Natural killer cell treated with Interleukin-12 subunit alpha and Interleukin-12 subunit beta and Interleukin-15 and Interleukin-18, amount 100 ng/mL, for 72 hours (primary cell): Measurements from ENCODE around the gene LILRA2. TPM values are rescaled to one million over a fixed set of nuclear protein-coding genes. Genes with fewer than 3 reads are reported as not detected.
"Not testable (repeated sequence)": the region's sequence is repeated elsewhere in the genome, so short reads cannot be mapped to it uniquely, and the experiment has no call there.

Experiments used
- ATAC-seq, 2 donors: fragments of 150-1000 bp; cut with Tn5 transposase in 1 of 2; sonication (Bioruptor Pico), chemical (Tn5 transposase) in 1 of 2; 2 replicates each; pipeline ENCODE4 v1.10.0; 2021
- DNase-seq: peaks from one replicate; pipeline ENCODE4 v3.0.0; 2022; ENCODE audit warnings: low spot score
- H3K27ac Mint-ChIP-seq, 2 donors: 1 replicate in 1 of 2; 2 replicates in 1 of 2; pipeline ENCODE4 v1.8.0; 2022; ENCODE audit warnings: mixed read lengths in 2 of 2, mild to moderate bottlenecking in 1 of 2, moderate library complexity in 1 of 2
- H3K27me3 Mint-ChIP-seq, 2 donors: 1 replicate in 1 of 2; 2 replicates in 1 of 2; pipeline ENCODE4 v1.8.0; 2022; ENCODE audit warnings: mixed read lengths in 2 of 2
- H3K36me3 Mint-ChIP-seq: one replicate; pipeline ENCODE4 v1.8.0; 2022; ENCODE audit warnings: mixed read lengths
- H3K4me1 Mint-ChIP-seq, 2 donors: 1 replicate in 1 of 2; 2 replicates in 1 of 2; pipeline ENCODE4 v1.8.0; 2022; ENCODE audit warnings: low read depth in 2 of 2, mixed read lengths in 2 of 2, mild to moderate bottlenecking in 1 of 2
- H3K4me3 Mint-ChIP-seq: one replicate; pipeline ENCODE4 v1.8.0; 2022; ENCODE audit warnings: mixed read lengths
- H3K9me3 Mint-ChIP-seq: 2 replicates; pipeline ENCODE4 v1.8.0; 2022; ENCODE audit warnings: mixed read lengths
- total RNA-seq, 2 donors: library from RNA; stranded (reverse); gene quantifications; one replicate each; pipeline ENCODE4 v1.2.3, GENCODE V29; 2022

LILRA2 gene
- total RNA-seq, 2 donors from 2014 or later, result 2.5 TPM; not detected in 1

- DNase-seq (no peak), ATAC-seq (peak; percentile 78 to 91)
- H3K4me3 Mint-ChIP-seq, result peak overlapping the region; percentile 64
- peak overlapping the region; percentile 74 to 88 for H3K27ac Mint-ChIP-seq
- peaks cover 6% of the 10 kb centered on the region for H3K36me3 Mint-ChIP-seq
- peaks cover 8 to 14% of the 10 kb centered on the region in 2 donors for H3K4me1 Mint-ChIP-seq
- H3K27me3 Mint-ChIP-seq, result peaks cover 20 to 23% of the 10 kb centered on the region in 2 donors
- no peaks in the 10 kb centered on the region for H3K9me3 Mint-ChIP-seq
These were observed 33.5 kb downstream of the LILRA2 start for GRCh38 chr19:54606891-54607784.

GRCh38 chr19:54607785-54608150 is 34.2 kb downstream of the LILRA2 start:
- H3K36me3 Mint-ChIP-seq, result peaks cover 6% of the 10 kb centered on the region
- H3K4me3 Mint-ChIP-seq, result no peak overlapping the region
- no peak for ATAC-seq
- no peaks in the 10 kb centered on the region for H3K9me3 Mint-ChIP-seq
- peaks cover 6 to 8% of the 10 kb centered on the region in 2 donors for H3K4me1 Mint-ChIP-seq
- no peak for DNase-seq
- peak overlapping the region; percentile 74 to 88 for H3K27ac Mint-ChIP-seq
- H3K27me3 Mint-ChIP-seq, result peaks cover 17 to 19% of the 10 kb centered on the region in 2 donors

- Mint-ChIP-seq H3K4me1 (peaks cover 5 to 6% of the 10 kb centered on the region in 2 donors), H3K4me3 (no peak overlapping the region), H3K27me3 (peaks cover 17 to 18% of the 10 kb centered on the region in 2 donors), H3K9me3 (no peaks in the 10 kb centered on the region), H3K27ac (no peak overlapping the region), H3K36me3 (peaks cover 6% of the 10 kb centered on the region)
- ATAC-seq (no peak), DNase-seq (no peak)
These were observed 34.6 kb downstream of the LILRA2 start for GRCh38 chr19:54608205-54608604.

GRCh38 chr19:54608792-54609191 is 35.2 kb downstream of the LILRA2 start:
- DNase-seq, result no peak
- Mint-ChIP-seq H3K27me3 (peaks cover 17 to 21% of the 10 kb centered on the region in 2 donors), H3K27ac (no peak overlapping the region)

GRCh38 chr19:54609356-54609791 is 35.8 kb downstream of the LILRA2 start:
- Mint-ChIP-seq H3K36me3 (peaks cover 6% of the 10 kb centered on the region), H3K9me3 (no peaks in the 10 kb centered on the region), H3K27ac (peak overlapping the region; percentile 34 to 38), H3K4me1 (peaks cover 11% of the 10 kb centered on the region in 2 donors), H3K4me3 (no peak overlapping the region), H3K27me3 (peaks cover 17 to 23% of the 10 kb centered on the region in 2 donors)
- DNase-seq (no peak), ATAC-seq (no peak)

More at GRCh38 chr19:54608792-54609191, 35.2 kb downstream of the LILRA2 start:
- Mint-ChIP-seq H3K36me3 (peaks cover 6% of the 10 kb centered on the region), H3K4me1 (peaks cover 7 to 10% of the 10 kb centered on the region in 2 donors), H3K9me3 (no peaks in the 10 kb centered on the region), H3K4me3 (no peak overlapping the region)
- ATAC-seq, result no peak

- peak overlapping the region in 1 of 2 donors; percentile 15 for H3K27ac Mint-ChIP-seq
- H3K27me3 Mint-ChIP-seq, result peaks cover 1 to 8% of the 10 kb centered on the region in 2 donors
- H3K4me1 Mint-ChIP-seq, result peaks cover 23 to 31% of the 10 kb centered on the region in 2 donors
- no peak overlapping the region for H3K4me3 Mint-ChIP-seq
- no peaks in the 10 kb centered on the region for H3K36me3 Mint-ChIP-seq
- H3K9me3 Mint-ChIP-seq, result no peaks in the 10 kb centered on the region
- DNase-seq (no peak), ATAC-seq (no peak)
These were observed 38.8 kb downstream of the LILRA2 start for GRCh38 chr19:54612428-54612827.

GRCh38 chr19:54614726-54615125 is 41.1 kb downstream of the LILRA2 start:
- ATAC-seq (no peak), DNase-seq (no peak)
- H3K27me3 Mint-ChIP-seq, result peaks cover 0 to 5% of the 10 kb centered on the region in 2 donors
- no peaks in the 10 kb centered on the region for H3K9me3 Mint-ChIP-seq
- H3K36me3 Mint-ChIP-seq, result no peaks in the 10 kb centered on the region
- no peak overlapping the region for H3K4me3 Mint-ChIP-seq
- peaks cover 24 to 36% of the 10 kb centered on the region in 2 donors for H3K4me1 Mint-ChIP-seq
- H3K27ac Mint-ChIP-seq, result no peak overlapping the region

- peak overlapping the region; percentile 78 to 83 for H3K27ac Mint-ChIP-seq
- peaks cover 24 to 36% of the 10 kb centered on the region in 2 donors for H3K4me1 Mint-ChIP-seq
- no peaks in the 10 kb centered on the region for H3K36me3 Mint-ChIP-seq
- no peaks in the 10 kb centered on the region for H3K9me3 Mint-ChIP-seq
- ATAC-seq (no peak), DNase-seq (no peak)
- H3K27me3 Mint-ChIP-seq, result peaks cover 0 to 5% of the 10 kb centered on the region in 2 donors
- peak overlapping the region; percentile 4 for H3K4me3 Mint-ChIP-seq
These were observed 42.5 kb downstream of the LILRA2 start for GRCh38 chr19:54616057-54616456.

GRCh38 chr19:54616821-54617560 is 43.4 kb downstream of the LILRA2 start:
- H3K4me3 Mint-ChIP-seq, result peak overlapping the region; percentile 86

GRCh38 chr19:54620464-54620863 is 46.9 kb downstream of the LILRA2 start:
- no peak overlapping the region for H3K27ac Mint-ChIP-seq
- H3K4me3 Mint-ChIP-seq, result no peak overlapping the region
- no peaks in the 10 kb centered on the region for H3K36me3 Mint-ChIP-seq

More at GRCh38 chr19:54616821-54617560, 43.4 kb downstream of the LILRA2 start:
- DNase-seq (no peak), ATAC-seq (peak; percentile 82 to 89)
- no peaks in the 10 kb centered on the region for H3K9me3 Mint-ChIP-seq
- H3K27me3 Mint-ChIP-seq, result peaks cover 0 to 5% of the 10 kb centered on the region in 2 donors
- H3K4me1 Mint-ChIP-seq, result peaks cover 29 to 45% of the 10 kb centered on the region in 2 donors
- no peaks in the 10 kb centered on the region for H3K36me3 Mint-ChIP-seq
- peak overlapping the region; percentile 78 to 83 for H3K27ac Mint-ChIP-seq

GRCh38 chr19:54622431-54622830 is 48.8 kb downstream of the LILRA2 start:
- no peaks in the 10 kb centered on the region for H3K27me3 Mint-ChIP-seq
- no peaks in the 10 kb centered on the region for H3K9me3 Mint-ChIP-seq
- H3K4me3 Mint-ChIP-seq, result peak overlapping the region; percentile 74
- peak overlapping the region; percentile 40 to 75 for H3K27ac Mint-ChIP-seq
- H3K4me1 Mint-ChIP-seq, result peaks cover 33 to 46% of the 10 kb centered on the region in 2 donors
- DNase-seq (no peak), ATAC-seq (no peak)
- H3K36me3 Mint-ChIP-seq, result no peaks in the 10 kb centered on the region

More at GRCh38 chr19:54620464-54620863, 46.9 kb downstream of the LILRA2 start:
- no peaks in the 10 kb centered on the region for H3K27me3 Mint-ChIP-seq
- ATAC-seq, result no peak
- peaks cover 41 to 54% of the 10 kb centered on the region in 2 donors for H3K4me1 Mint-ChIP-seq
- no peak for DNase-seq
- H3K9me3 Mint-ChIP-seq, result no peaks in the 10 kb centered on the region

GRCh38 chr19:54624234-54624633 is 50.6 kb downstream of the LILRA2 start:
- Mint-ChIP-seq H3K4me1 (peaks cover 30 to 41% of the 10 kb centered on the region in 2 donors), H3K27ac (peak overlapping the region in 1 of 2 donors; percentile 75), H3K4me3 (peak overlapping the region; percentile 74)
- not testable (repeated sequence) for H3K9me3 Mint-ChIP-seq, H3K27me3 Mint-ChIP-seq, DNase-seq, H3K36me3 Mint-ChIP-seq
- peak; percentile 24 to 63 for ATAC-seq

GRCh38 chr19:54624934-54625730 is 51.5 kb downstream of the LILRA2 start:
- not testable (repeated sequence) for H3K36me3 Mint-ChIP-seq, H3K27me3 Mint-ChIP-seq, H3K9me3 Mint-ChIP-seq, DNase-seq
- Mint-ChIP-seq H3K4me1 (peaks cover 35 to 45% of the 10 kb centered on the region in 2 donors), H3K4me3 (peak overlapping the region; percentile 74), H3K27ac (peak overlapping the region; percentile 58 to 75)
- ATAC-seq, result peak; percentile 73 to 74
